BLaER1 treated with 17β-estradiol and CSF1 and Interleukin-3, amounts not matched to agents 10 nM and 100 nM (cell line): ENCODE data around the gene GOLGA6C.
"Not testable (repeated sequence)": the region's sequence is repeated elsewhere in the genome, so short reads cannot be mapped to it uniquely, and the experiment has no call there.

Experiments used
- H3K27ac ChIP-seq, 11 experiments: shearing (Covaris generic); formaldehyde crosslinking; 2 replicates each; pipeline ENCODE4 v1.8.1; 2022
- H3K27me3 ChIP-seq, 11 experiments: shearing (Covaris generic); formaldehyde crosslinking; 2 replicates each; pipeline ENCODE4 v1.8.1; 2022
- H3K36me3 ChIP-seq, 11 experiments: shearing (Covaris generic); formaldehyde crosslinking; 2 replicates each; pipeline ENCODE4 v1.8.1; 2022
- H3K4me1 ChIP-seq, 10 experiments: shearing (Covaris generic); formaldehyde crosslinking; 2 replicates each; pipeline ENCODE4 v1.8.1; 2022
- H3K4me2 ChIP-seq, 11 experiments: shearing (Covaris generic); formaldehyde crosslinking; 2 replicates each; pipeline ENCODE4 v1.8.1; 2022
- H3K4me3 ChIP-seq, 10 experiments: shearing (Covaris generic); formaldehyde crosslinking; 2 replicates each; pipeline ENCODE4 v1.8.1; 2022
- H3K9ac ChIP-seq, 11 experiments: shearing (Covaris generic); formaldehyde crosslinking; 2 replicates each; pipeline ENCODE4 v1.8.1; 2022
- H3K9me3 ChIP-seq, 11 experiments: shearing (Covaris generic); formaldehyde crosslinking; replicated peaks in 1 of 11; 2 replicates each; pipeline ENCODE4 v1.8.1; 2022
- H4K20me1 ChIP-seq, 11 experiments: shearing (Covaris generic); formaldehyde crosslinking; 2 replicates each; pipeline ENCODE4 v1.8.1; 2022
- Cebpa-rat ChIP-seq, 11 experiments: shearing (Covaris generic); IDR thresholded peaks; 2 replicates each; pipeline ENCODE4 v1.8.1; 2022

Gene GOLGA6C

GRCh38 chr15:75258034-75258433 is at the start of gene GOLGA6C:
TSS of gene GOLGA6C (plus strand) at chr15:75258334. CDS start at chr15:75258599, 265 bp downstream.
- not testable (repeated sequence) for H3K27me3 ChIP-seq, H4K20me1 ChIP-seq, H3K9ac ChIP-seq, H3K4me3 ChIP-seq, H3K27ac ChIP-seq, H3K36me3 ChIP-seq, H3K4me2 ChIP-seq, H3K9me3 ChIP-seq
- peaks cover 0 to 12% (median 7%) of the 10 kb centered on the region in 10 experiments; a peak in 10 of 20 replicates for H3K4me1 ChIP-seq

DNA sequence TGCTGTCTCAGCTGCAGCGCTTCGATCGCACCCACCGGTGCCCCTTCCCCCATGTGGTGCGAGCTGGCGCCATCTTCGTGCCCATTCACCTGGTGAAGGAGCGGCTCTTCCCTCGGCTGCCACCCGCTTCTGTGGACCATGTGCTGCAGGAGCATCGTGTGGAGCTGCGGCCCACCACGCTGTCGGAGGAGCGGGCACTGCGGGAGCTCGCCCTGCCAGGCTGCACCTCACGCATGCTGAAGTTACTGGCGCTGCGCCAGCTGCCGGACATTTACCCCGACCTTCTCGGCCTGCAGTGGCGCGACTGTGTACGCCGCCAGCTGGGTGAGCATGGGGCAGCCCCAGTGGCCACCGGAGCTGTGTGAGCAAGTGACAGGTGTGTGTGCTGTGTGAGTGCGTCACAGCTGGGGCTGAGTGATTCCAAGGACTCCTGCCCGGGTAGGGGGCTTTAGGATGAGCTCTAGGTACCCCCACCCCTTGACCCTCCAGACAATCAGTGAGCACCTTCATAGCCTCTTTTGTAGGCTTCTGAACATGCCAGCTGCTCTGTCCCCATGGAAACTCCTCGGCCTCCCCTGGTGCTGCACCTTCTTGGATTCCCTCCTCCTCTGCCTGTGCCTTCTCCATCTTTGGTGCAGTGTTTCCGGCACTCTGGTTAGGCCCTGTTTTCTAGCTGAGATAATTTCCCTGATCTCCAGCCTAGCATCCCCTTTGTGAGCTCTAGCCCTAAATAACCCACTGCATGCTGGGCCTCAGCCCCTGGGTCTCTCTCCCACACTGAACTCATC is 49.4 kb upstream of the GOLGA6C start:
- Histone ChIP-seq H4K20me1 (peaks cover 99 to 100% (median 100%) of the 10 kb centered on the region in 11 experiments), H3K9me3 (no peaks in the 10 kb centered on the region), H3K9ac (peak overlapping the region in 10 of 11 experiments; percentile 5 to 65 (median 40); a peak in 12 of 22 replicates), H3K36me3 (peaks cover 82 to 88% (median 85%) of the 10 kb centered on the region in 11 experiments), H3K27me3 (no peaks in the 10 kb centered on the region), H3K4me3 (no peak overlapping the region), H3K27ac (no peak overlapping the region), H3K4me2 (peak overlapping the region; percentile 35 to 79 (median 68); a peak in 21 of 22 replicates), H3K4me1 (peaks cover 78 to 97% (median 86%) of the 10 kb centered on the region in 10 experiments)
- no peak for TF ChIP-seq Cebpa-rat (IDR thresholded peaks at IDR 0.05)

DNA sequence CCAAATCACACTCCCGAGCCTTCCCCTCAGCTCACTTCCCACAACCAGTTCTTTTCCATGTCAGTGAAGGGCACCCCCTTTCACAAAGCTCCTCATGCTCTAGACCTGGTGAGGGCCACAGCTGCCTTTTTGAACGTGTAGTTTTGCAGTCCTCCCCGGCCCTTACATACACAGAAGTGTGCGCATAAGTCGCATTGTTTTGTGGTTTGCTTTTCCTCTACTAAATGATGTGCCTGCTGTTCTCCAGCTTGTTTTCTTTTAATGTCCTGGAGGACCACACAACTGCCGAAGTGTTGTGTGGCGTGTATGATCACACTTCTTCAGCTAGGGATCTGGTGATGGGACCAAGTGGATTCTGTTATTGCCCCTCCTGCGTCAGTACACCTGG is 48.9 kb upstream of the GOLGA6C start:
- Histone ChIP-seq H3K4me3 (no peak overlapping the region), H3K36me3 (peaks cover 86 to 94% (median 91%) of the 10 kb centered on the region in 11 experiments), H3K4me1 (peaks cover 72 to 97% (median 84%) of the 10 kb centered on the region in 10 experiments), H3K4me2 (peak overlapping the region; percentile 35 to 79 (median 68)), H3K27ac (no peak overlapping the region), H3K9ac (peak overlapping the region in 10 of 11 experiments; percentile 5 to 65 (median 56); a peak in 17 of 22 replicates), H3K9me3 (no peaks in the 10 kb centered on the region), H3K27me3 (no peaks in the 10 kb centered on the region), H4K20me1 (peaks cover 99 to 100% (median 100%) of the 10 kb centered on the region in 11 experiments)
- TF ChIP-seq Cebpa-rat (IDR thresholded peaks at IDR 0.05): no peak

GRCh38 chr15:75210811-75211230 is 47.3 kb upstream of the GOLGA6C start:
- H3K27me3 ChIP-seq: no peaks in the 10 kb centered on the region
- peak overlapping the region in 10 of 11 experiments; percentile 5 to 65 (median 56); a peak in 16 of 22 replicates for H3K9ac ChIP-seq
- peak overlapping the region in 7 of 11 experiments; percentile 3 to 65 (median 7); a peak in 6 of 22 replicates for H3K27ac ChIP-seq
- no peaks in the 10 kb centered on the region for H3K9me3 ChIP-seq
- peak overlapping the region; percentile 35 to 79 (median 68) for H3K4me2 ChIP-seq
- TF ChIP-seq Cebpa-rat (IDR thresholded peaks at IDR 0.05): no peak
- peak overlapping the region in 1 of 10 experiments; percentile 38; a peak in 1 of 20 replicates for H3K4me3 ChIP-seq
- peaks cover 99 to 100% (median 100%) of the 10 kb centered on the region in 11 experiments for H4K20me1 ChIP-seq
- peaks cover 80 to 88% (median 85%) of the 10 kb centered on the region in 11 experiments for H3K36me3 ChIP-seq
- peaks cover 70 to 97% (median 84%) of the 10 kb centered on the region in 10 experiments for H3K4me1 ChIP-seq

GRCh38 chr15:75211436-75212199 is 46.5 kb upstream of the GOLGA6C start:
- H3K27me3 ChIP-seq: no peaks in the 10 kb centered on the region
- peaks cover 73 to 94% (median 82%) of the 10 kb centered on the region in 10 experiments for H3K4me1 ChIP-seq
- H3K4me3 ChIP-seq: no peak overlapping the region
- no peaks in the 10 kb centered on the region for H3K9me3 ChIP-seq
- peaks cover 97 to 100% (median 100%) of the 10 kb centered on the region in 11 experiments for H4K20me1 ChIP-seq
- H3K9ac ChIP-seq: peak overlapping the region in 7 of 11 experiments; percentile 23 to 65 (median 39); a peak in 8 of 22 replicates
- H3K4me2 ChIP-seq: peak overlapping the region in 6 of 11 experiments; percentile 7 to 79 (median 72); a peak in 9 of 22 replicates
- no peak overlapping the region for H3K27ac ChIP-seq
- peaks cover 72 to 80% (median 78%) of the 10 kb centered on the region in 11 experiments for H3K36me3 ChIP-seq
- TF ChIP-seq Cebpa-rat (IDR thresholded peaks at IDR 0.05): no peak

DNA sequence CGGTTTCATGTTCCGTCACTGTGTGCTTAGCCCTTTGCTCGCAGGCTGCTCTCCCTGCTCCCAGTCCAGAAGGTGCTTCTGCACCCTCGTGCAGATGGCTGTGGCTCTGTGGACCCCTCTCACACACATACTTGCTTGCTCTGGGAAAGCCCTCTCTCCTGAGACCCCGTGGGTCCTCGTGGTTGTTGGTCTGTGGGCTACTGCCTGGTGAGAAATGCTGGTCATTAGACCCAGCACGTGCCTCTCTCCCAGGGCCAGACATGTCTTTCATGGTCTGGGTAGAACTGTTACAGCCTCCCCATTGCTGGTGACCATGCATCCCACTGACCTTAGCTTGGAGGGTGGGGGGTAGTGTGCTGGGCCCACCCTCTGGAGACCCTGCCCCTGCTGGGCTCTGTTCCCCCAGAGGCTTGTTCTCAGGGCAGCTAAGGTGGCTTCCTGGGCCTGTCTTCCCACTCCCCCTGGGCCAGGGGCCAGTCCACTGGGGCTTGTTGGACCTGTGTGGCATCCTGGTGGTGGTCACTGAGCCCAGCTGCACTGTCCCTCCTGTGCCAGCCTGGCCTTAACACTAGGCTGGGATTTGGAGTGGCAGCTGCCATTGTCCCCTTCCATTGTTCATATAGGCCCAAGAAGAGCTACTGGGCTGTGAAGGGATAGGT is 45.8 kb upstream of the GOLGA6C start:
- Histone ChIP-seq H3K27me3 (no peaks in the 10 kb centered on the region), H3K36me3 (peaks cover 66 to 74% (median 72%) of the 10 kb centered on the region in 11 experiments), H4K20me1 (peaks cover 90 to 98% (median 93%) of the 10 kb centered on the region in 11 experiments), H3K4me2 (peak overlapping the region in 2 of 11 experiments; percentile 7 to 75; a peak in 3 of 22 replicates), H3K9me3 (no peaks in the 10 kb centered on the region), H3K27ac (no peak overlapping the region), H3K4me1 (peaks cover 67 to 89% (median 77%) of the 10 kb centered on the region in 10 experiments), H3K9ac (peak overlapping the region in 7 of 11 experiments; percentile 23 to 56 (median 39); a peak in 7 of 22 replicates), H3K4me3 (no peak overlapping the region)
- no peak for TF ChIP-seq Cebpa-rat (IDR thresholded peaks at IDR 0.05)

- H3K27me3 ChIP-seq: no peaks in the 10 kb centered on the region
- H4K20me1 ChIP-seq: peaks cover 81 to 98% (median 92%) of the 10 kb centered on the region in 11 experiments
- peak overlapping the region in 2 of 11 experiments; percentile 29 to 46; a peak in 2 of 22 replicates for H3K9ac ChIP-seq
- H3K9me3 ChIP-seq: no peaks in the 10 kb centered on the region
- no peak for TF ChIP-seq Cebpa-rat (IDR thresholded peaks at IDR 0.05)
- H3K4me1 ChIP-seq: peaks cover 58 to 79% (median 67%) of the 10 kb centered on the region in 10 experiments
- no peak overlapping the region for H3K27ac ChIP-seq
- H3K36me3 ChIP-seq: peaks cover 56 to 65% (median 62%) of the 10 kb centered on the region in 11 experiments
- no peak overlapping the region for H3K4me3 ChIP-seq
- H3K4me2 ChIP-seq: no peak overlapping the region
These were observed 44.8 kb upstream of the GOLGA6C start for GRCh38 chr15:75213212-75213767.

GRCh38 chr15:75213768-75214221 is 44.3 kb upstream of the GOLGA6C start:
- H3K27ac ChIP-seq: no peak overlapping the region
- H3K27me3 ChIP-seq: no peaks in the 10 kb centered on the region
- H3K4me1 ChIP-seq: peaks cover 53 to 76% (median 62%) of the 10 kb centered on the region in 10 experiments
- no peak overlapping the region for H3K4me2 ChIP-seq
- TF ChIP-seq Cebpa-rat (IDR thresholded peaks at IDR 0.05): no peak
- H3K36me3 ChIP-seq: peaks cover 51 to 60% (median 57%) of the 10 kb centered on the region in 11 experiments
- peaks cover 76 to 97% (median 89%) of the 10 kb centered on the region in 11 experiments for H4K20me1 ChIP-seq
- H3K9ac ChIP-seq: peak overlapping the region in 2 of 11 experiments; percentile 29 to 46; a peak in 2 of 22 replicates
- no peaks in the 10 kb centered on the region for H3K9me3 ChIP-seq
- no peak overlapping the region for H3K4me3 ChIP-seq
